NCI-H82 (cell line): Measurements from ENCODE around the gene TOM1.

ENCODE experiments used
- DNase-seq: peaks from one replicate; lab custom pipeline; 2025; lab: John Stamatoyannopoulos, UW

The TOM1 gene

GRCh38 chr22:35324067-35324466, 24.4 kb downstream of the TOM1 start:
- DNase-seq, result no peak

GRCh38 chr22:35324762-35325161, 25.1 kb downstream of the TOM1 start:
- no peak for DNase-seq

- no peak for DNase-seq
These were observed 25.5 kb downstream of the TOM1 start for GRCh38 chr22:35325209-35325608.

GRCh38 chr22:35326854-35327562, 27.3 kb downstream of the TOM1 start:
- no peak for DNase-seq

GRCh38 chr22:35327690-35328471, 28.2 kb downstream of the TOM1 start:
- no peak for DNase-seq

GRCh38 chr22:35328472-35328885, 28.8 kb downstream of the TOM1 start:
- DNase-seq, result no peak

- no peak for DNase-seq
These were observed 29.6 kb downstream of the TOM1 start for GRCh38 chr22:35329114-35329847.

- no peak for DNase-seq
These were observed 30.7 kb downstream of the TOM1 start for GRCh38 chr22:35330258-35330861.

GRCh38 chr22:35332278-35332677, 32.6 kb downstream of the TOM1 start:
- no peak for DNase-seq

GRCh38 chr22:35333220-35333619, 33.5 kb downstream of the TOM1 start:
- no peak for DNase-seq

- no peak for DNase-seq
These were observed 34.3 kb downstream of the TOM1 start for GRCh38 chr22:35334004-35334403.

GRCh38 chr22:35335468-35335867, 35.8 kb downstream of the TOM1 start:
- no peak for DNase-seq

GRCh38 chr22:35335936-35336781, 36.5 kb downstream of the TOM1 start:
- DNase-seq, result no peak

- DNase-seq, result peak; percentile 3
These were observed 38.2 kb downstream of the TOM1 start for GRCh38 chr22:35337932-35338331.

- no peak for DNase-seq
These were observed 41.6 kb downstream of the TOM1 start for GRCh38 chr22:35341090-35341874.

GRCh38 chr22:35342390-35342789, 42.7 kb downstream of the TOM1 start:
- DNase-seq, result no peak

GRCh38 chr22:35343664-35344550, 44.2 kb downstream of the TOM1 start:
- no peak for DNase-seq

- DNase-seq, result no peak
These were observed 45.4 kb downstream of the TOM1 start for GRCh38 chr22:35344956-35345690.
